H1 (cell line): ENCODE results near the gene LTB. TPM values are rescaled to one million over a fixed set of nuclear protein-coding genes. Genes with fewer than 3 reads are reported as not detected.

Experiments used
- CTCF ChIA-PET: fragments of 300-600 bp; sonication (Branson Sonifier 250); formaldehyde crosslinking; loops from one replicate; lab custom pipeline; 2021; ENCODE audit not compliant: partially characterized antibody; lab: Charles Lee
- POLR2A ChIA-PET: fragments of 300-600 bp; sonication (Branson Sonifier 250); formaldehyde crosslinking; loops from one replicate; lab custom pipeline; 2021; ENCODE audit warnings: inconsistent platforms; ENCODE audit not compliant: partially characterized antibody; lab: Charles Lee
- DNase-seq, 2 experiments: peaks; one replicate each; pipeline versions ENCODE4 v3.0.0 to v3.0.0-alpha.2; 2010 to 2022; ENCODE audit warnings: low spot score in 2 of 2, low read depth in 1 of 2, mixed read lengths in 1 of 2
- FAIRE-seq: peaks from 2 replicates; lab custom pipeline; 2011; peaks lifted over from hg19 to GRCh38; lab: Jason Lieb, UNC
- H2AFZ ChIP-seq: 2 replicates; pipeline ENCODE4 v1.8.1; 2012; ENCODE audit warnings: low read length, inconsistent platforms
- H2AK5ac ChIP-seq: 2 replicates; pipeline ENCODE4 v1.6.1; 2013; ENCODE audit warnings: low read depth, low read length
- H2BK120ac ChIP-seq: replicated peaks from 2 replicates; pipeline ENCODE3; 2013; ENCODE audit warnings: low read depth, low read length, inconsistent platforms
- H2BK12ac ChIP-seq: 2 replicates; pipeline ENCODE4 v1.6.1; 2013; ENCODE audit warnings: low read depth, low read length
- H2BK15ac ChIP-seq: 2 replicates; pipeline ENCODE4 v1.6.1; 2013; ENCODE audit warnings: low read length
- H2BK20ac ChIP-seq: 2 replicates; pipeline ENCODE4 v1.6.1; 2013; ENCODE audit warnings: low read length
- H2BK5ac ChIP-seq: 2 replicates; pipeline ENCODE4 v1.6.1; 2013; ENCODE audit warnings: low read depth, low read length
- H3K14ac ChIP-seq: 2 replicates; pipeline ENCODE4 v1.6.1; 2013; ENCODE audit warnings: inconsistent platforms; ENCODE audit not compliant: insufficient read length
- H3K18ac ChIP-seq: 2 replicates; pipeline ENCODE4 v1.6.1; 2013; ENCODE audit warnings: low read length; ENCODE audit errors: extremely low read depth
- H3K23ac ChIP-seq: 2 replicates; pipeline ENCODE4 v1.6.1; 2013; ENCODE audit warnings: inconsistent platforms; ENCODE audit not compliant: insufficient read length
- H3K23me2 ChIP-seq: 2 replicates; pipeline ENCODE4 v1.6.1; 2013; ENCODE audit warnings: low read depth, low read length
- H3K27ac ChIP-seq: 2 replicates; pipeline ENCODE4 v1.6.1; 2011; ENCODE audit warnings: low read depth, low read length, inconsistent platforms
- H3K27me3 ChIP-seq, 4 experiments: replicated peaks in 1 of 4; 1 replicate in 1 of 4; 2 replicates in 3 of 4; pipeline versions ENCODE4 v1.6.1 to v1.8.1; 2011 to 2013; ENCODE audit warnings: low read length in 3 of 4, mild to moderate bottlenecking in 3 of 4, inconsistent platforms in 2 of 4, mixed read lengths in 2 of 4, moderate library complexity in 1 of 4; ENCODE audit not compliant: control insufficient read depth in 3 of 4, insufficient read depth in 3 of 4; ENCODE audit errors: extremely low read depth in 1 of 4
- H3K36me3 ChIP-seq, 4 experiments: 2 replicates each; pipeline versions ENCODE4 v1.6.1 to v1.8.1; 2011 to 2013; ENCODE audit warnings: mild to moderate bottlenecking in 4 of 4, low read length in 3 of 4, moderate library complexity in 2 of 4, control low read depth in 1 of 4, inconsistent platforms in 1 of 4; ENCODE audit not compliant: insufficient read depth in 4 of 4, control insufficient read depth in 2 of 4
- H3K4ac ChIP-seq: replicated peaks from 2 replicates; pipeline ENCODE3; 2013; ENCODE audit warnings: low read length, low read depth, mixed read lengths, inconsistent platforms; ENCODE audit not compliant: insufficient read length
- H3K4me1 ChIP-seq, 4 experiments: replicated peaks in 1 of 4; 1 replicate in 1 of 4; 2 replicates in 3 of 4; pipeline versions ENCODE4 v1.6.1 to v1.8.1; 2011 to 2013; ENCODE audit warnings: low read length in 3 of 4, inconsistent platforms in 2 of 4, mixed read lengths in 1 of 4; ENCODE audit not compliant: insufficient read depth in 4 of 4, control insufficient read depth in 3 of 4
- H3K4me2 ChIP-seq, 2 experiments: 2 replicates each; pipeline versions ENCODE4 v1.6.1 to v1.8.1; 2011 to 2013; ENCODE audit warnings: low read depth in 2 of 2, low read length in 2 of 2, control low read depth in 1 of 2, inconsistent platforms in 1 of 2, mild to moderate bottlenecking in 1 of 2; ENCODE audit not compliant: insufficient read depth in 1 of 2
- H3K4me3 ChIP-seq, 4 experiments: fragments of 200-600, 300-600 bp in 1 of 4; sonication (generic), shearing (Covaris generic), sonication (Bioruptor Twin) in 1 of 4; 2 replicates each; pipeline versions ENCODE4 v1.5.1 to v1.8.1; 2011 to 2016; ENCODE audit warnings: low read length in 4 of 4, low read depth in 3 of 4, control low read depth in 2 of 4, inconsistent platforms in 2 of 4, mild to moderate bottlenecking in 2 of 4, mixed read lengths in 1 of 4, moderate library complexity in 1 of 4; ENCODE audit not compliant: insufficient read depth in 2 of 4; ENCODE audit errors: extremely low read depth in 1 of 4
- H3K56ac ChIP-seq: replicated peaks from 2 replicates; pipeline ENCODE3; 2013; ENCODE audit warnings: low read depth, mild to moderate bottlenecking, mixed read lengths, low read length, inconsistent platforms; ENCODE audit not compliant: insufficient read length
- H3K79me1 ChIP-seq: 2 replicates; pipeline ENCODE4 v1.6.1; 2013; ENCODE audit warnings: low read depth, low read length, control low read depth
- H3K79me2 ChIP-seq, 2 experiments: 2 replicates each; pipeline versions ENCODE4 v1.6.1 to v1.8.1; 2012 to 2013; ENCODE audit warnings: low read length in 2 of 2, mild to moderate bottlenecking in 2 of 2, inconsistent platforms in 1 of 2; ENCODE audit not compliant: insufficient read depth in 2 of 2, control insufficient read depth in 1 of 2
- H3K9ac ChIP-seq, 4 experiments: replicated peaks in 1 of 4; 1 replicate in 1 of 4; 2 replicates in 3 of 4; pipeline versions ENCODE4 v1.6.1 to v1.8.1; 2011 to 2013; ENCODE audit warnings: low read depth in 3 of 4, low read length in 3 of 4, control low read depth in 2 of 4, mild to moderate bottlenecking in 2 of 4, moderate library complexity in 2 of 4, inconsistent platforms in 1 of 4; ENCODE audit errors: extremely low read depth in 1 of 4
- H3K9me3 ChIP-seq, 2 experiments: 2 replicates each; pipeline versions ENCODE4 v1.6.1 to v1.8.1; 2012 to 2013; ENCODE audit warnings: mild to moderate bottlenecking in 2 of 2, moderate library complexity in 2 of 2, control low read depth in 1 of 2, inconsistent platforms in 1 of 2, low read depth in 1 of 2, low read length in 1 of 2, mixed read lengths in 1 of 2; ENCODE audit not compliant: insufficient read depth in 2 of 2
- H4K20me1 ChIP-seq, 2 experiments: replicated peaks in 1 of 2; 2 replicates each; pipeline versions ENCODE3 to v1.8.1; 2011 to 2013; ENCODE audit warnings: inconsistent platforms in 2 of 2, low read length in 2 of 2, mild to moderate bottlenecking in 1 of 2; ENCODE audit not compliant: insufficient read depth in 2 of 2, control insufficient read depth in 1 of 2
- H4K5ac ChIP-seq: 2 replicates; pipeline ENCODE4 v1.6.1; 2013; ENCODE audit warnings: low read length, low read depth, mixed read lengths, inconsistent platforms; ENCODE audit not compliant: insufficient read length
- H4K8ac ChIP-seq: 2 replicates; pipeline ENCODE4 v1.8.0; 2013; ENCODE audit warnings: mild to moderate bottlenecking, moderate library complexity, low read length, inconsistent platforms; ENCODE audit not compliant: insufficient read depth; ENCODE audit errors: extremely low read depth
- H4K91ac ChIP-seq: replicated peaks from 2 replicates; pipeline ENCODE3; 2013; ENCODE audit warnings: low read length, mixed read lengths, inconsistent platforms; ENCODE audit not compliant: insufficient read length
- ASH2L ChIP-seq: fragments of 200-600, 300-600 bp; sonication (generic); IDR thresholded peaks from one replicate; pipeline ENCODE4 v1.7.1; 2017; ENCODE audit warnings: low read length
- BACH1 ChIP-seq: IDR thresholded peaks from 2 replicates; pipeline ENCODE4 v1.6.1; 2012; ENCODE audit warnings: low read length, improper control_type of control experiment
- CBX8 ChIP-seq: fragments of 300-800, 300-1000 bp; sonication (generic); IDR thresholded peaks from 2 replicates; pipeline ENCODE4 v1.7.1; 2016; ENCODE audit warnings: low read depth, low read length, borderline replicate concordance
- CEBPB ChIP-seq: IDR thresholded peaks from 2 replicates; pipeline ENCODE4 v1.6.1; 2012; ENCODE audit warnings: low read depth, low read length
- CHD2 ChIP-seq: IDR thresholded peaks from 2 replicates; pipeline ENCODE4 v1.6.1; 2012; ENCODE audit warnings: low read length, improper control_type of control experiment
- CREB1 ChIP-seq: IDR thresholded peaks from 2 replicates; pipeline ENCODE4 v1.6.1; 2012; ENCODE audit warnings: inconsistent platforms
- CTBP2 ChIP-seq: IDR thresholded peaks from 2 replicates; pipeline ENCODE4 v1.7.0; 2011; ENCODE audit warnings: borderline replicate concordance, mild to moderate bottlenecking, moderate library complexity, mixed read lengths, low read length; ENCODE audit not compliant: insufficient read depth, insufficient read length
- NANOG ChIP-seq: IDR thresholded peaks from 2 replicates; pipeline ENCODE4 v1.6.1; 2011; ENCODE audit warnings: low read length, low read depth, mild to moderate bottlenecking, inconsistent platforms; ENCODE audit not compliant: insufficient read depth, poor library complexity, severe bottlenecking
- POLR2A ChIP-seq, 2 experiments: IDR thresholded peaks; 1 replicate in 1 of 2; 2 replicates in 1 of 2; pipeline ENCODE4 v1.6.1; 2011; ENCODE audit warnings: low read depth in 2 of 2, low read length in 2 of 2, mild to moderate bottlenecking in 2 of 2; ENCODE audit errors: control extremely low read depth in 1 of 2
- RAD21 ChIP-seq, 2 experiments: IDR thresholded peaks in 1 of 2; conservative IDR thresholded peaks in 1 of 2; 2 replicates each; pipeline ENCODE4 v1.6.1; 2011; ENCODE audit warnings: low read depth in 2 of 2, low read length in 2 of 2, improper control_type of control experiment in 1 of 2, inconsistent platforms in 1 of 2, mild to moderate bottlenecking in 1 of 2, moderate library complexity in 1 of 2
- SAP30 ChIP-seq: fragments of 300-600 bp; sonication (generic); IDR thresholded peaks from 2 replicates; pipeline ENCODE4 v1.7.1; 2012; ENCODE audit warnings: low read length, moderate library complexity, mild to moderate bottlenecking, inconsistent platforms; ENCODE audit not compliant: insufficient read depth, insufficient replicate concordance
- SIRT6 ChIP-seq: IDR thresholded peaks from one replicate; pipeline ENCODE4 v1.7.1; 2012; ENCODE audit warnings: low read length, inconsistent platforms
- WGBS, 2 experiments: shearing (Covaris generic) in 1 of 2; methylation state at CpG; one replicate each; pipeline versions ENCODE4 v1.1.6 to v1.1.7; 2013 to 2015; ENCODE audit warnings: low lambda C conversion rate in 2 of 2, mixed read lengths in 2 of 2, inconsistent platforms in 1 of 2, low coverage in 1 of 2, missing lambda C conversion rate in 1 of 2; ENCODE audit not compliant: insufficient replicate concordance in 2 of 2, insufficient coverage in 1 of 2, insufficient read length in 1 of 2; ENCODE audit errors: extremely low coverage in 1 of 2, missing lambda C conversion rate in 1 of 2; 5-methylcytosine and 5-hydroxymethylcytosine counted together
- polyA plus RNA-seq, 7 experiments: library from polyadenylated mRNA; depleted of rRNA in 3 of 7; stranded (reverse) in 5 of 7; unstranded in 2 of 7; fragments of >200 nt in 5 of 7; fragments of 200-250 nt in 2 of 7; gene quantifications; 1 replicate in 5 of 7; 2 replicates in 1 of 7; 4 replicates in 1 of 7; pipeline versions ENCODE4 v1.2.1 to v1.2.3, GENCODE V29; 2011 to 2013; ENCODE audit warnings: missing spikeins in 2 of 7, mixed read lengths in 2 of 7
- total RNA-seq: library from RNA; stranded (reverse); fragmentation: NEBNext Ultra II Directional; extraction: Animal tissue kit (Norgen Biotek cat#: 25700); gene quantifications from 2 replicates; pipeline ENCODE4 v1.2.1, GENCODE V29; 2021
- TF ChIP-seq, protein P1 (sequence below): IDR thresholded peaks from 2 replicates; pipeline ENCODE4 v1.6.1; 2011; ENCODE audit warnings: low read length, improper control_type of control experiment

Gene LTB
- total and polyA plus RNA-seq, 2 of the 8 experiments (the other 6 are each of a cell fraction or from before 2014, with no cell fraction given): 0.43 to 0.47 TPM

DNA sequence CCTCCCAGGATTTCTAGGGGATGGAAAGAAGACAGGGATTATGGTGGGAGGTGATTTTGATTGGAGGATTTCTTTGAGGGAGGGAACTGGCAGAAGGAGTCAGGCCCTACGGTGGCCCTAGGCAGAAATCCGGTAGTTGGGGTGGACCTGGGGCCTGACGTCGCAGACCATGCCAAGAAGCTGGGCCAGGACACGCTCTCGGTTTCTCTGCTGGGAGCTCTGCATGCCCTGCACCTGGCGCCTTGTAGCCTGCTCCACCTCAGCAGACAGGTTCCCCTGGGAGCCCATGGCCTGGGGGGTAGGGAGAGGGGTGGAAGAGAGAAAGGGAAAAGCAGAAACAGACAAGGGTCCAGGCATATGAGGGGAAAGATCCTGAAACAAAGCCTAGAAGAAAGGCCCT, 36.9 kb downstream of the LTB start:
- Histone ChIP-seq H2BK20ac (no peak overlapping the region), H3K4me3 (no peak overlapping the region), H3K14ac (no peak overlapping the region), H3K23me2 (peaks cover 4% of the 10 kb centered on the region), H4K5ac (no peak overlapping the region), H3K56ac (no peak overlapping the region), H3K27me3 (no peaks in the 10 kb centered on the region), H3K27ac (no peak overlapping the region), H2BK120ac (no peak overlapping the region), H4K20me1 (peaks cover 2 to 4% of the 10 kb centered on the region in 2 experiments), H3K23ac (no peak overlapping the region), H3K36me3 (peaks cover under 1 to 7% (median 2%) of the 10 kb centered on the region in 4 experiments; a peak in 5 of 8 replicates), H3K4ac (no peak overlapping the region), H2BK12ac (no peak overlapping the region), H2BK15ac (0 out of 2 replicates have a peak overlapping the region, but pooled peaks have one; percentile 66), H3K4me2 (peak overlapping the region in 1 of 2 experiments; percentile 32; a peak in 1 of 4 replicates), H2AFZ (no peak overlapping the region), H3K79me1 (no peaks in the 10 kb centered on the region; the same call in 1 of the 2 replicates), H2BK5ac (no peak overlapping the region), H2AK5ac (no peak overlapping the region), H3K79me2 (peaks cover 12 to 29% of the 10 kb centered on the region in 2 experiments), H4K8ac (no peak overlapping the region), H3K9me3 (no peaks in the 10 kb centered on the region), H3K18ac (no peak overlapping the region), H4K91ac (no peak overlapping the region), H3K4me1 (peaks cover 0 to 9% (median 5%) of the 10 kb centered on the region in 4 experiments; a peak in 5 of 7 replicates), H3K9ac (no peak overlapping the region)
- 83% methylated on average over 7 of the region's 7 CpGs; no CpG with 5 or more reads in 1 of the 2 experiments for WGBS, 2 experiments
- ChIA-PET POLR2A (interaction anchor here (0.6 to 18.4 kb wide), 6 partner anchors 15 to 107 kb away, joined by 3 to 428 read pairs (median 78); partner anchors contain the start of genes BAG6, MCCD1, MICB and NCR3), CTCF (interaction anchor here (0.7 to 24.7 kb wide), 3 partner anchors 20 to 56 kb away, joined by 4 to 613 read pairs (median 254); partner anchors contain the start of genes LST1, LTB and NCR3)
- DNase-seq (no peak), FAIRE-seq (no peak)
- no peak for TF ChIP-seq POLR2A (IDR thresholded peaks at IDR 0.05; ENCODE audit: control extremely low read depth in 1 of 2, low read depth in 2 of 2, low read length in 2 of 2)
- TF ChIP-seq CREB1: no peak
- TF ChIP-seq CTBP2: no peak
- TF ChIP-seq ASH2L: no peak
- no peak for TF ChIP-seq BACH1
- no peak for TF ChIP-seq CEBPB
- no peak for TF ChIP-seq NANOG
- no peak for TF ChIP-seq CBX8
- TF ChIP-seq SIRT6: no peak
- no peak for TF ChIP-seq RAD21 (IDR thresholded peaks at IDR 0.05 in 1 of 2, conservative IDR thresholded peaks at IDR 0.05 in 1 of 2; ENCODE audit: low read depth in 2 of 2, low read length in 2 of 2)
- no peak for TF ChIP-seq CHD2
- TF ChIP-seq, protein P1, sequence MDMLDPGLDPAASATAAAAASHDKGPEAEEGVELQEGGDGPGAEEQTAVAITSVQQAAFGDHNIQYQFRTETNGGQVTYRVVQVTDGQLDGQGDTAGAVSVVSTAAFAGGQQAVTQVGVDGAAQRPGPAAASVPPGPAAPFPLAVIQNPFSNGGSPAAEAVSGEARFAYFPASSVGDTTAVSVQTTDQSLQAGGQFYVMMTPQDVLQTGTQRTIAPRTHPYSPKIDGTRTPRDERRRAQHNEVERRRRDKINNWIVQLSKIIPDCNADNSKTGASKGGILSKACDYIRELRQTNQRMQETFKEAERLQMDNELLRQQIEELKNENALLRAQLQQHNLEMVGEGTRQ: no peak
- no peak for TF ChIP-seq SAP30
